ENCODE measurements around the gene NXPH3.

The NXPH3 gene

DNA sequence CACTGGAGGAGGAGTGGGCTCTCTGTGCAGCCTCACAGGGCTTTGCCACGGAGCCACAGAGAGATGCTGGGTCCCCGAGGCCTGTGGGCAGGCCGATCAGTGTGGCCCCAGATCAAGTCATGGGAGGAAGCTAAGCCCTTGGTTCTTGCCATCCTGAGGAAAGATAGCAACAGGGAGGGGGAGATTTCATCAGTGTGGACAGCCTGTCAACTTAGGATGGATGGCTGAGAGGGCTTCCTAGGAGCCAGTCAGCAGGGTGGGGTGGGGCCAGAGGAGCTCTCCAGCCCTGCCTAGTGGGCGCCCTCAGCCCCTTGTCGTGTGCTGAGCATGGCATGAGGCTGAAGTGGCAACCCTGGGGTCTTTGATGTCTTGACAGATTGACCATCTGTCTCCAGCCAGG is 3.9 kb downstream of the NXPH3 start:
- H3K4me3 ChIP-seq (ENCODE audit: low read depth, low read length), result no peak overlapping the region
- TF ChIP-seq POLR2A (IDR thresholded peaks at IDR 0.05; ENCODE audit: extremely low read depth, insufficient read length) (no peak), MYC (IDR thresholded peaks at IDR 0.05; ENCODE audit: low read depth, low read length) (no peak)
- TF ChIP-seq, protein P1, sequence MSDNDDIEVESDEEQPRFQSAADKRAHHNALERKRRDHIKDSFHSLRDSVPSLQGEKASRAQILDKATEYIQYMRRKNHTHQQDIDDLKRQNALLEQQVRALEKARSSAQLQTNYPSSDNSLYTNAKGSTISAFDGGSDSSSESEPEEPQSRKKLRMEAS (IDR thresholded peaks at IDR 0.05; ENCODE audit: low read depth, low read length), result no peak
- TF ChIP-seq, protein P2, sequence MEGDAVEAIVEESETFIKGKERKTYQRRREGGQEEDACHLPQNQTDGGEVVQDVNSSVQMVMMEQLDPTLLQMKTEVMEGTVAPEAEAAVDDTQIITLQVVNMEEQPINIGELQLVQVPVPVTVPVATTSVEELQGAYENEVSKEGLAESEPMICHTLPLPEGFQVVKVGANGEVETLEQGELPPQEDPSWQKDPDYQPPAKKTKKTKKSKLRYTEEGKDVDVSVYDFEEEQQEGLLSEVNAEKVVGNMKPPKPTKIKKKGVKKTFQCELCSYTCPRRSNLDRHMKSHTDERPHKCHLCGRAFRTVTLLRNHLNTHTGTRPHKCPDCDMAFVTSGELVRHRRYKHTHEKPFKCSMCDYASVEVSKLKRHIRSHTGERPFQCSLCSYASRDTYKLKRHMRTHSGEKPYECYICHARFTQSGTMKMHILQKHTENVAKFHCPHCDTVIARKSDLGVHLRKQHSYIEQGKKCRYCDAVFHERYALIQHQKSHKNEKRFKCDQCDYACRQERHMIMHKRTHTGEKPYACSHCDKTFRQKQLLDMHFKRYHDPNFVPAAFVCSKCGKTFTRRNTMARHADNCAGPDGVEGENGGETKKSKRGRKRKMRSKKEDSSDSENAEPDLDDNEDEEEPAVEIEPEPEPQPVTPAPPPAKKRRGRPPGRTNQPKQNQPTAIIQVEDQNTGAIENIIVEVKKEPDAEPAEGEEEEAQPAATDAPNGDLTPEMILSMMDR (IDR thresholded peaks at IDR 0.05; ENCODE audit: low read depth, low read length), result no peak
- no peak for DNase-seq (ENCODE audit: low read depth)

DNA sequence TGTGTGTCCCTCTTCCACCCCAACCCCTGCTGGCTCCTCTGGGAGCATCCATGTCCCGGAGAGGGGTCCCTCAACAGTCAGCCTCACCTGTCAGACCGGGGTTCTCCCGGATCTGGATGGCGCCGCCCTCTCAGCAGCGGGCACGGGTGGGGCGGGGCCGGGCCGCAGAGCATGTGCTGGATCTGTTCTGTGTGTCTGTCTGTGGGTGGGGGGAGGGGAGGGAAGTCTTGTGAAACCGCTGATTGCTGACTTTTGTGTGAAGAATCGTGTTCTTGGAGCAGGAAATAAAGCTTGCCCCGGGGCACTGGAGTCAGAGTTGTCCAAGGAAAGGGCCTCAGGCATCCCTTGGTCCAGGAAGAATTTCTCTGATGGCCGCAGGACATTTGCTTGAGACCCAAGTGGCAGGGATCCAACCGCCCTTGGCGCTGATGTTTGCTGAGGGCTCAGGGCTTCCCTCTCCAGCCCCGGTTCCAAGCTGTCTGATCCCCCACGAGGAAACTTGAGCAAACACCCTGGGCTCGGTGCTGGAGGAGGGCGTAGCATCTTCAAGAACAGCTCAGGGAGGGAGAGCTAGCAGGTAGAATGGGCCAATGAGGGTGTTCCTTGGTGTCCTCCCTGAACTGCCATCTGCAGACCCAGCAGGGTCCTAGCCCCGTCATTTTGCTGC is 4.5 kb downstream of the NXPH3 start:
- DNase-seq (ENCODE audit: low read depth), result no peak
- TF ChIP-seq MYC (IDR thresholded peaks at IDR 0.05; ENCODE audit: low read depth, low read length), result no peak
- TF ChIP-seq, protein P2 (IDR thresholded peaks at IDR 0.05; ENCODE audit: low read depth, low read length), result no peak
- no peak for TF ChIP-seq POLR2A (IDR thresholded peaks at IDR 0.05; ENCODE audit: extremely low read depth, insufficient read length)
- TF ChIP-seq, protein P1 (IDR thresholded peaks at IDR 0.05; ENCODE audit: low read depth, low read length), result no peak
- no peak overlapping the region for H3K4me3 ChIP-seq (ENCODE audit: low read depth, low read length)

DNA sequence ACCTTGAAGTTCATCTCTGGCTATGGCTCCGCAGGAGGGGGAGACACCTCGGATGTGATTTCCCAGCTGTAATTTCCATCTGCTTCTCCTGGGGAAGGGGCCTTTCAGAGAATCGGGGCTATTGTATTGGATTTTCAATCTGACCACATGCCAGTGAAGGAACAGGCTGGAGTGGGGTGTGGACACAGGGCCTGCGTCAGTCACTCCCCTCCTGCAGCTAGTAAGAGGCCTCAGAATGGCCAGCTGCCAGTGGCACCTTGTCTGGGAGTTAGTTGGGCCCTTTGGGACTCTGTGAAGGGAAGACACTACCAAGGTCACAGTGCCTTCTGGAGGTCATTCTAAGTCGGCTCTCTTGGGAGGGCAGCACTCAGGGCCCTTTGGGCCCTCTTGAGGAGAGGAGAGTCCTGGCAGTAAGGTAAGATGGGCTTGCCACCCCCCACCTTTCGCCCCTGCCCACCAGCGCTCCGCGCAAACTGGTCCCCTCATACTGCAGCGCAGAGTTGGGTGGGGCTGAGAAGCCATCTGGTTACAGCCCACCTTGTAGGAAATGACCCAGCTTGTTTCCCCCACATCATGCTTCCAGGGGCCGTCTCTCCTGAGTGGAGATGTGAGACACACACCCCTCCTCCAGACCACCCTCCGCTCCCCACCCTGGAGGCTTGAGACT is 5.4 kb downstream of the NXPH3 start:
- TF ChIP-seq, protein P2 (IDR thresholded peaks at IDR 0.05; ENCODE audit: low read depth, low read length), result no peak
- TF ChIP-seq MYC (IDR thresholded peaks at IDR 0.05; ENCODE audit: low read depth, low read length), result no peak
- TF ChIP-seq, protein P1 (IDR thresholded peaks at IDR 0.05; ENCODE audit: low read depth, low read length), result no peak
- TF ChIP-seq POLR2A (IDR thresholded peaks at IDR 0.05; ENCODE audit: extremely low read depth, insufficient read length), result no peak

DNA sequence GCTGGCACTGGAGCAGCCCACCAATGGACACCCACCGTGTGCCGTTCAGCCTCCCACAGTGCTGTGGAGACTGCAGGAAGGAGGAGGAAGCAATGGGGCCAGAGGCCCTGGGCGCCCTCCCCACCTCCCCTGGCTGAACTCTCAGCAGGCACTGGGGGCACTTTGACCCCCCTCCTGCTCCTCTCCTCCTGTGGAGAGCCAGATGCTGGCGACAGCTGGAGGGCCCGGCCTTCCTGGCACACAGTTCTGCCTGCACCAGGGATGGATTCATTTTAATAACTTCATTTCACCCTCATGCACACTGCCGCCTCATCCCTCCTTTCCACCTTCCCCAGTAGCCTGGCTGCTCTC is 6.0 kb downstream of the NXPH3 start:
- H3K4me3 ChIP-seq (ENCODE audit: low read depth, low read length), result no peak overlapping the region
- TF ChIP-seq, protein P1 (IDR thresholded peaks at IDR 0.05; ENCODE audit: low read depth, low read length), result no peak
- no peak for TF ChIP-seq MYC (IDR thresholded peaks at IDR 0.05; ENCODE audit: low read depth, low read length)
- TF ChIP-seq, protein P2 (IDR thresholded peaks at IDR 0.05; ENCODE audit: low read depth, low read length), result no peak
- no peak for TF ChIP-seq POLR2A (IDR thresholded peaks at IDR 0.05; ENCODE audit: extremely low read depth, insufficient read length)
- DNase-seq (ENCODE audit: low read depth), result no peak

More for the DNA sequence above, 5.4 kb downstream of the NXPH3 start:
- DNase-seq (ENCODE audit: low read depth), result no peak
- no peak overlapping the region for H3K4me3 ChIP-seq (ENCODE audit: low read depth, low read length)

DNA sequence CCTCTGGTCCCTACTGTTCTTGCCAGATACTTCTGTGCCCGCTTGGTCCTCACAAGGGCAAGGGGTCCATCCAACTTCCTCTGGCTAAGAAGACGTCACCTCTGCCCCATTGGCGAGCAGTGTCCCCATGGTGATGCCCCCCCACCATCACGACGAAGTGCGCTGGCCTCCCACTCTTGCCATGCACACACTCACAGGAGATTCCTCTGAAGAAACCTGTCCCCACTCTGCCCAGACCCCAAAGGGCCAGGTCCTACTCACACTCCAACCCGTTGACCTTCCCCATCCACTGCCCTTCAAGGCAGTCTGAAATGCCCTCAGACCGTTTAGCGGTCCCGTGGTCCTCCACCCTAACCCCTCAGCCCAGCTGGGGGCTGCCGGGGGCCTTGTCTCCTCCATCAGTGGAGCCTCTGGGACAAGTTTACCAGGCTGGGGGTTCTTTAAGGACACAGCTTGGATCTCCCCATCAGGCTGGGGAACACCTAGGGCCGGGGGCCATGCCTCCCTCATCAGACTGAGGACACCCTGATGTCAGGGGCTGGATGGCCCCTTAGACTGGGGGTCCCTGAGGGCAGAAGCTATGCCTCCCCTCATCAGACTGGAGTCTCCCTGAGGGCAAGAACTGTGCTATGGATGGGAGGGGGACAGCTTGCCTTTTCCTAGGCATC is 6.5 kb downstream of the NXPH3 start:
- no peak for TF ChIP-seq POLR2A (IDR thresholded peaks at IDR 0.05; ENCODE audit: extremely low read depth, insufficient read length)
- TF ChIP-seq, protein P1 (IDR thresholded peaks at IDR 0.05; ENCODE audit: low read depth, low read length), result no peak
- TF ChIP-seq MYC (IDR thresholded peaks at IDR 0.05; ENCODE audit: low read depth, low read length), result no peak
- TF ChIP-seq, protein P2 (IDR thresholded peaks at IDR 0.05; ENCODE audit: low read depth, low read length), result no peak
- H3K4me3 ChIP-seq (ENCODE audit: low read depth, low read length), result no peak overlapping the region
- no peak for DNase-seq (ENCODE audit: low read depth)
